Prostate gland (tissue), 2 donors: ENCODE measurements around the gene PCNX1.

Experiments
- POLR2A ChIP-seq: fragments of 450-650 bp; IDR thresholded peaks from one replicate; pipeline ENCODE4 v1.6.1; 2016; ENCODE audit warnings: antibody characterized with exemption, mild to moderate bottlenecking
- POLR2AphosphoS5 ChIP-seq: sonication (generic); formaldehyde crosslinking; IDR thresholded peaks from one replicate; pipeline ENCODE4 v1.6.1; 2017; ENCODE audit warnings: antibody characterized with exemption
- TF ChIP-seq, protein P1 (sequence below), 4 experiments: fragments of 200-600 bp in 2 of 4; fragments of 450-650 bp in 2 of 4; sonication (generic) in 2 of 4; IDR thresholded peaks; 1 replicate in 3 of 4; 2 replicates in 1 of 4; pipeline ENCODE4 v1.5.1; 2016 to 2019; ENCODE audit warnings: antibody characterized with exemption in 4 of 4, mild to moderate bottlenecking in 2 of 4, moderate library complexity in 2 of 4

DNA sequence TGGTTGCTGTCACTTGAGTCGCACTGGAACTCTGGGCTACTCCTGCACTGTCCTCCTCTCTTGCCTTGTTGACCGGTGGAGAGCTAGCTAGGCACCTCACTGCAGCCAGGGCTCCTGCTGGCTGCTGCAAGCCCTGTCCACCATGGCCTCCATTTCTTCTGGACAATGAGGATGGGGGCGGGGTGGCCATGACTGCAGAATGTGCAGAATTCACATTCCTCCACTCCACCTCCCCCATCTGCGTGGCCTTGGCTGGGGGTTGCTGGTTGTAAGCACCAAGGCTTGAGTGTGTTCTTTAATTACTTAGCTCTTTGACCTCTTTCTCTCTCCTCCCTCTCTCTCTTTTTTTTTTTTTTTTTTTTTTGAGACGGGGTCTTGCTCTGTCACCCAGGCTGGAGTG is 248.5 kb downstream of the PCNX1 start:
- TF ChIP-seq, protein P1, sequence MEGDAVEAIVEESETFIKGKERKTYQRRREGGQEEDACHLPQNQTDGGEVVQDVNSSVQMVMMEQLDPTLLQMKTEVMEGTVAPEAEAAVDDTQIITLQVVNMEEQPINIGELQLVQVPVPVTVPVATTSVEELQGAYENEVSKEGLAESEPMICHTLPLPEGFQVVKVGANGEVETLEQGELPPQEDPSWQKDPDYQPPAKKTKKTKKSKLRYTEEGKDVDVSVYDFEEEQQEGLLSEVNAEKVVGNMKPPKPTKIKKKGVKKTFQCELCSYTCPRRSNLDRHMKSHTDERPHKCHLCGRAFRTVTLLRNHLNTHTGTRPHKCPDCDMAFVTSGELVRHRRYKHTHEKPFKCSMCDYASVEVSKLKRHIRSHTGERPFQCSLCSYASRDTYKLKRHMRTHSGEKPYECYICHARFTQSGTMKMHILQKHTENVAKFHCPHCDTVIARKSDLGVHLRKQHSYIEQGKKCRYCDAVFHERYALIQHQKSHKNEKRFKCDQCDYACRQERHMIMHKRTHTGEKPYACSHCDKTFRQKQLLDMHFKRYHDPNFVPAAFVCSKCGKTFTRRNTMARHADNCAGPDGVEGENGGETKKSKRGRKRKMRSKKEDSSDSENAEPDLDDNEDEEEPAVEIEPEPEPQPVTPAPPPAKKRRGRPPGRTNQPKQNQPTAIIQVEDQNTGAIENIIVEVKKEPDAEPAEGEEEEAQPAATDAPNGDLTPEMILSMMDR (IDR thresholded peaks at IDR 0.05), result no peak
- TF ChIP-seq POLR2A, result no peak
- no peak for TF ChIP-seq POLR2AphosphoS5
